Chondrocyte (in vitro differentiated cells): ENCODE results near the gene KRT83. TPM values are rescaled to one million over a fixed set of nuclear protein-coding genes. Genes with fewer than 3 reads are reported as not detected.
A peak's percentile ranks its signal among the peaks of the same experiment; 100 is the strongest.

Experiments used
- DNase-seq: peaks from one replicate; pipeline ENCODE4 v3.0.0; 2021; ENCODE audit warnings: mixed read lengths, low spot score
- H3K27ac Mint-ChIP-seq: one replicate; pipeline ENCODE4 v1.8.0; 2021; ENCODE audit warnings: mild to moderate bottlenecking, moderate library complexity, mixed read lengths; ENCODE audit not compliant: unreplicated experiment
- H3K27me3 Mint-ChIP-seq: 2 replicates; pipeline ENCODE4 v1.8.0; 2021; ENCODE audit warnings: low read depth, mixed read lengths
- H3K36me3 Mint-ChIP-seq: 2 replicates; pipeline ENCODE4 v1.8.0; 2021; ENCODE audit warnings: low read depth, mixed read lengths
- H3K4me1 Mint-ChIP-seq: 2 replicates; pipeline ENCODE4 v1.8.0; 2021; ENCODE audit warnings: low read depth, mild to moderate bottlenecking, mixed read lengths
- H3K4me3 Mint-ChIP-seq: one replicate; pipeline ENCODE4 v1.8.0; 2021; ENCODE audit warnings: mild to moderate bottlenecking, moderate library complexity, mixed read lengths; ENCODE audit not compliant: unreplicated experiment
- H3K9me3 Mint-ChIP-seq: 2 replicates; pipeline ENCODE4 v1.8.0; 2021; ENCODE audit warnings: low read depth, mixed read lengths
- total RNA-seq: library from RNA; stranded (reverse); gene quantifications from 3 replicates; pipeline ENCODE4 v1.2.1, GENCODE V29; 2021
- TF ChIP-seq, protein P1 (sequence below): fragments of 200-600 bp; sonication (generic); IDR thresholded peaks from 2 replicates; pipeline ENCODE4 v1.5.0; 2021; ENCODE audit warnings: antibody characterized with exemption, mild to moderate bottlenecking, moderate library complexity

KRT83 gene
- total RNA-seq, 1 donor from 2014 or later, result not detected

DNA sequence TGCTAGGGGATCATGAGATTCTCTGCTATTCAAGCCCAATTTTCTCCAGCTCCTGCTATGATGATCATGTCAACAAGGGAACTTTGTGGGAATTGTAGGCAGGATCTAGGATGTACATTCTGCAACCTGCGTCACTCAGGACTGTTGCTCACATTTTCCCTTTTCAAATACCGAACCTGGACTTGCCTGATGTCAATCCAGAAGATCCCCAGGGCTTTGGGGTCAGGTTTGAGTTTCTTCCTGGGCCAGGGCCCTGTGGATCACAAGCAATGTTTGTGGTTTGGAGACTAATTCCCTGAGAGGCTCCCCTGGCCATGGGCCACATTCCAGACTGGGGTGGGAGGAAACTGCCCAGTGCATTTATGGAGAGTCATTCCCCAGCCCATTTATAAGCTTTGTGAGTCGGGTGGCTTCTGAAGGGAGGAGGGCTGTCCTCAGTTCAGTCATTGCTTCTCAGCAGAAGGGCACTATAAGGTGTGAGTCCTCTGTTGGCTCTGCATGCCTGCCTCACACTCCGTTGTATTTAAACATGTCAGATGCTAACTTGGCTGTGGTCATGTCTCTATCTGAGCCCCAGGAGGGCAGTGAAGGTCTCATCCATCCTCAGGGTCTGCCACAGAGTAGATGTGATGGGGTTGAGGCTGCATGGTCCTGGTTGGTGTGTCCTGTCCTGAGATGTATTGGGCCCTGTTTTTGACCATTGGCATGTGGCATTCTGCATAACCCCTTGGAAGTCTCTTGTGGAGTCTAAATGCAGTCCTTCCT lies 40.2 kb downstream of the KRT83 start:
- TF ChIP-seq, protein P1, sequence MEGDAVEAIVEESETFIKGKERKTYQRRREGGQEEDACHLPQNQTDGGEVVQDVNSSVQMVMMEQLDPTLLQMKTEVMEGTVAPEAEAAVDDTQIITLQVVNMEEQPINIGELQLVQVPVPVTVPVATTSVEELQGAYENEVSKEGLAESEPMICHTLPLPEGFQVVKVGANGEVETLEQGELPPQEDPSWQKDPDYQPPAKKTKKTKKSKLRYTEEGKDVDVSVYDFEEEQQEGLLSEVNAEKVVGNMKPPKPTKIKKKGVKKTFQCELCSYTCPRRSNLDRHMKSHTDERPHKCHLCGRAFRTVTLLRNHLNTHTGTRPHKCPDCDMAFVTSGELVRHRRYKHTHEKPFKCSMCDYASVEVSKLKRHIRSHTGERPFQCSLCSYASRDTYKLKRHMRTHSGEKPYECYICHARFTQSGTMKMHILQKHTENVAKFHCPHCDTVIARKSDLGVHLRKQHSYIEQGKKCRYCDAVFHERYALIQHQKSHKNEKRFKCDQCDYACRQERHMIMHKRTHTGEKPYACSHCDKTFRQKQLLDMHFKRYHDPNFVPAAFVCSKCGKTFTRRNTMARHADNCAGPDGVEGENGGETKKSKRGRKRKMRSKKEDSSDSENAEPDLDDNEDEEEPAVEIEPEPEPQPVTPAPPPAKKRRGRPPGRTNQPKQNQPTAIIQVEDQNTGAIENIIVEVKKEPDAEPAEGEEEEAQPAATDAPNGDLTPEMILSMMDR, result no peak
- Mint-ChIP-seq H3K4me1 (peaks cover 37% of the 10 kb centered on the region), H3K27ac (peak overlapping the region; percentile 99), H3K36me3 (no peaks in the 10 kb centered on the region), H3K9me3 (no peaks in the 10 kb centered on the region), H3K27me3 (peaks cover 5% of the 10 kb centered on the region), H3K4me3 (no peak overlapping the region)
- no peak for DNase-seq

DNA sequence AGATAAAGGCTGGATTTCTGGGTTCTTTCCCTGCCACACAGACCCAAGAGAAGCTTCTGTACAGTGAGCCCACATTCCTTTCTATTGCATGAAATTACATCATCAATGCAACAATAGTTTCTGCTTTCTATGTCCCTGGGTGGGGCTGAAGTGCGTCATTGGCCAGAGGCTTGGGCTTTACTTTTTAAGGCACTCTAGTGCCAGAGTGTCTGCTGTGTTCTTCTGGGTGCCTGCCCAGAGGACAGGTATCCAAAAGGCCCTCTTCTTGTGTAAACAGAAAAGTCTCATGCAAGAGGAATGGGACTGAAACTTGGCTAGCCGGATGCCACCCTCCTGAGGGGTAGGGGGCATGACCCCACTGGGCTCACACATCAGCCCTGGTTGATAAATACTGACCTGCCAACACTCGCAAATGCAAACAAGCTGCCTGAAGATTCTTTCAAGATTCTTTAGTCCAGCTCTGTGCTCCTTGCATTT lies 40.8 kb downstream of the KRT83 start:
- H3K4me1 Mint-ChIP-seq, result peaks cover 37% of the 10 kb centered on the region
- H3K36me3 Mint-ChIP-seq, result no peaks in the 10 kb centered on the region
- no peaks in the 10 kb centered on the region for H3K9me3 Mint-ChIP-seq
- H3K4me3 Mint-ChIP-seq, result no peak overlapping the region
- TF ChIP-seq, protein P1, result peak; percentile 6
- DNase-seq, result no peak
- peak overlapping the region; percentile 99 for H3K27ac Mint-ChIP-seq
- H3K27me3 Mint-ChIP-seq, result peaks cover 4% of the 10 kb centered on the region

- no peak overlapping the region for H3K4me3 Mint-ChIP-seq
- TF ChIP-seq, protein P1, result no peak
- no peaks in the 10 kb centered on the region for H3K9me3 Mint-ChIP-seq
- H3K4me1 Mint-ChIP-seq, result peaks cover 37% of the 10 kb centered on the region
- H3K36me3 Mint-ChIP-seq, result no peaks in the 10 kb centered on the region
- peak overlapping the region; percentile 99 for H3K27ac Mint-ChIP-seq
- no peak for DNase-seq
- peaks cover 5% of the 10 kb centered on the region for H3K27me3 Mint-ChIP-seq
These were observed 41.5 kb downstream of the KRT83 start for GRCh38 chr12:52279422-52280318.

- Mint-ChIP-seq H3K4me3 (peak overlapping the region; percentile 46), H3K4me1 (peaks cover 37% of the 10 kb centered on the region), H3K27me3 (peaks cover 9% of the 10 kb centered on the region), H3K27ac (peak overlapping the region; percentile 99), H3K9me3 (no peaks in the 10 kb centered on the region), H3K36me3 (no peaks in the 10 kb centered on the region)
- no peak for DNase-seq
- TF ChIP-seq, protein P1, result peak; percentile 96
These were observed 42.4 kb downstream of the KRT83 start for GRCh38 chr12:52278575-52279421.
